ENCODE data around the gene SLC26A9. TPM values are rescaled to one million over a fixed set of nuclear protein-coding genes. Genes with fewer than 3 reads are reported as not detected.

The SLC26A9 gene
- total and polyA plus RNA-seq, 9 of the 15 experiments (the other 6 are each of a cell fraction or from before 2014, with no cell fraction given) = 0.03 TPM; not detected in 8

GRCh38 chr1:205870236-205870635, 73.0 kb downstream of the SLC26A9 start:
- Histone ChIP-seq H4K20me1 (replicated peaks; ENCODE audit: control insufficient read depth, insufficient read depth, low read length) (no peaks in the 10 kb centered on the region), H3K9me3 (replicated peaks; ENCODE audit: control insufficient read depth, insufficient read depth, low read depth, low read length) (no peaks in the 10 kb centered on the region; the same call in 1 of the 2 replicates), H3K27ac (ENCODE audit: extremely low read depth, low read depth, low read length) (no peak overlapping the region), H3K9ac (ENCODE audit: insufficient read depth in 1 of 2, low read depth in 2 of 2, low read length in 2 of 2) (no peak overlapping the region), H3K4me1 (replicated peaks in 1 of 2; ENCODE audit: control insufficient read depth in 2 of 2, insufficient read depth in 2 of 2, low read length in 2 of 2) (no peaks in the 10 kb centered on the region), H3K27me3 (ENCODE audit: control insufficient read depth in 2 of 2, insufficient read depth in 2 of 2, low read length in 2 of 2) (peaks cover 5 to 10% of the 10 kb centered on the region in 2 experiments; a peak in 2 of 5 replicates), H3K36me3 (ENCODE audit: control insufficient read depth, insufficient read depth, low read length) (no peaks in the 10 kb centered on the region), H2AFZ (ENCODE audit: low read depth, low read length) (no peak overlapping the region), H3K9me1 (ENCODE audit: control insufficient read depth, insufficient read depth, low read length) (no peaks in the 10 kb centered on the region), H3K4me2 (ENCODE audit: insufficient read depth, low read length) (no peak overlapping the region), H3K79me2 (ENCODE audit: control insufficient read depth, insufficient read depth, low read length) (no peaks in the 10 kb centered on the region), H3K4me3 (no peak overlapping the region)
- in situ Hi-C loops (cut with MboI) (no loop called here), intact Hi-C loops (cut with micrococcal nuclease) (no loop called here)
- BruUV-seq (replicated peaks) = no TSS peak
- ChIA-PET CTCF (ENCODE audit: low intra/inter-chr PET ratio) (no interaction called here), POLR2A (no interaction called here)
- WGBS (ENCODE audit: insufficient coverage, low coverage, missing lambda C conversion rate) = 0% methylated on average over 2 of the region's 2 CpGs
- TF ChIP-seq ZNF146 (CRISPR knock-in tag; IDR thresholded peaks at IDR 0.05; ENCODE audit: unreplicated experiment) (no peak), STAT5B (CRISPR knock-in tag; IDR thresholded peaks at IDR 0.05) (no peak), FOXM1 (IDR thresholded peaks at IDR 0.05; ENCODE audit: low read depth) (no peak), FOXM1 (CRISPR knock-in tag; IDR thresholded peaks at IDR 0.05; ENCODE audit: low read depth) (no peak), MEF2D (tag; conservative IDR thresholded peaks at IDR 0.05; ENCODE audit: low read depth) (no peak), GABPA (tag; conservative IDR thresholded peaks at IDR 0.05; ENCODE audit: low read depth) (no peak), MAZ (CRISPR knock-in tag; conservative IDR thresholded peaks at IDR 0.05 in 1 of 2, IDR thresholded peaks at IDR 0.05 in 1 of 2) (no peak), NR0B1 (IDR thresholded peaks at IDR 0.05; ENCODE audit: partially characterized antibody) (no peak), ZNF347 (CRISPR knock-in tag; IDR thresholded peaks at IDR 0.05; ENCODE audit: low read depth) (no peak), USF2 (CRISPR knock-in tag; IDR thresholded peaks at IDR 0.05) (no peak), ZKSCAN8 (CRISPR knock-in tag; IDR thresholded peaks at IDR 0.05) (no peak), CBFB (CRISPR knock-in tag; IDR thresholded peaks at IDR 0.05) (no peak), CCNT2 (IDR thresholded peaks at IDR 0.05; ENCODE audit: borderline replicate concordance, extremely low read depth, insufficient read length, low read depth, low read length) (no peak), CHAMP1 (IDR thresholded peaks at IDR 0.05) (no peak), ZNF445 (CRISPR knock-in tag; IDR thresholded peaks at IDR 0.05; ENCODE audit: low read depth) (no peak), ZNF551 (CRISPR knock-in tag; IDR thresholded peaks at IDR 0.05) (no peak)
- FAIRE-seq (no peak), ATAC-seq (no peak), DNase-seq (ENCODE audit: extremely low read depth in 1 of 4, low spot score in 3 of 4) (no peak)
